ENCODE data around the gene CDK5RAP2. TPM values are rescaled to one million over a fixed set of nuclear protein-coding genes. Genes with fewer than 3 reads are reported as not detected.

Gene CDK5RAP2
- polyA plus RNA-seq, 1 experiment = 28.1 TPM

DNA sequence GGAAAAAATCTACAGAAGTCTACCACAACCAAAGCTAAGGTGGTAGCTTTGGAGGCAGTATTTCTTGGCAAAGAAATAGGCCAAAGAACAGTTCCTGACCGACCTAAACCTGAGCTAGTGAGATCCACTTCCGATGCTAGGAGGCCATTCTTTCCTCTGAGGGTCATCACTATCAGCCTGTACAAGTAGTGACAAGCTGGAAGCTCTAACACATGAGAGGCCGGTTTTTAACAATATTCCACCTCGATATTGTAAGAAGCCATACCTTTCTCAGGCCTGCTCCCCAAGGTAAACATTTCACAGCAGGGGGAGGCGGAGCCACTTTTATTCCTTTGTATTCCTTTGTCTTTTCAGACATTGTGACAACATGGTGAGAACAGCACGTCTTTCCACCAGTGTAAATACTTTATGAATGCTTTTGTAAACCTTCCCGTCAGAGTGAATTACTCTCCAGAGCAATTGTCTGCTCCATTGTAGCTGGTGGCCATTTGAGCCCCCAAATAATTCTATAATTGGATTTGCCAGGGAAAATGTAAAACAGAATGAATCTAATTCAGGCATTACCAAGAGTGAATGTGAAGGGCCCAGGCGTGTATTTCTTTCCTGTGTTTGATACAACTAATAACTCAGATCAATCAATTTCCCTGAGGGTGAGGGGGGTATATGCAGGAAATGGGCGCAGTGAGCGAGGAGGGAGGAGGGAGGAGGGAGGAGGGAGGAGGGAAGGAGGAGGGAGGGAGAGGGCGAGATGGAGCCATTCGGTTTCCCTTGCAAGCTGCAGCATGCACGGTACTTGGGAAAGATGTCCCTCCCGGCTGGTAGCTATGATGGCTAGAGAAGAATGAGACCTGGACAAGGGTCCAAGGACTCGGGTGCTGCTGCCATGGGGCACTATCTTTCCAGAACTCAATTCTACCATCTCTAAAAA is 166.6 kb downstream of the CDK5RAP2 start:
- no peaks in the 10 kb centered on the region for H3K27me3 ChIP-seq (ENCODE audit: control insufficient read depth, insufficient read depth, low read length)
- ChIA-PET POLR2A (no interaction called here), CTCF (interaction anchor here (0.7 to 1.6 kb wide), 3 partner anchors 8 to 64 kb away, joined by 3 to 7 read pairs (median 4); no protein-coding TSS in a partner anchor)
- no peak overlapping the region for H3K4me3 ChIP-seq (ENCODE audit: low read depth, low read length)
- no peak for TF ChIP-seq CTCF (IDR thresholded peaks at IDR 0.05; ENCODE audit: insufficient read depth, low read depth, low read length)
- no peak for DNase-seq (ENCODE audit: low read depth)
- H3K36me3 ChIP-seq (ENCODE audit: control insufficient read depth, insufficient read depth, low read length) = peaks cover 7% of the 10 kb centered on the region

DNA sequence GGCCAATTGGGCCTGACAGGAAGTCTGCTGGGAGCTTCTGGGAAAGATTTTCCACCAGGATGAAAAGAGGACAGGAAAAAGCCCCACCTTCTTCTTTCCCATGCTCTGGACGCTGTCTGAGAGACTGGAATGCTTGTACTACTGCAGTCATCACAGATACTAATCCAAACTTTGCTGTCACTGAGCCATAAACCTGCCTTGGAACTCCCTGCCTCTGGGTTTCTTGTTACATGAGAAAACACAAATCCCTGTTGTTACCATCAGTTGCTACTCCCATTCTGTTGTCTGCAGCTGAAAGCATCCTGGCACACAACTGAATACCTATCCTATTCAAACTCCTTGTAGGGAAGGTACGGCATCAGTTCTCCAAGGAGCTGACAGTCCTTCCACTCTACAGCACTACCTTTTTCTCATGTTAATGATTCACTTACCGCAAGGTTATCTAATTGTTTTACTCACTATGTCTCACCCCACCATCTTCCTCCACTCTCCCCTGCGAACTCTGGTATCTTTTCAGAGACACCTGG is 167.5 kb downstream of the CDK5RAP2 start:
- CTCF ChIA-PET = interaction anchor here (1.4 to 1.6 kb wide), 2 partner anchors 9 to 65 kb away, joined by 4 to 7 read pairs; no protein-coding TSS in a partner anchor
- Histone ChIP-seq H3K4me3 (ENCODE audit: low read depth, low read length) (no peak overlapping the region), H3K36me3 (ENCODE audit: control insufficient read depth, insufficient read depth, low read length) (peaks cover 12% of the 10 kb centered on the region), H3K27me3 (ENCODE audit: control insufficient read depth, insufficient read depth, low read length) (no peaks in the 10 kb centered on the region)
- TF ChIP-seq CTCF (IDR thresholded peaks at IDR 0.05; ENCODE audit: insufficient read depth, low read depth, low read length) = no peak
- POLR2A ChIA-PET = no interaction called here
- peak; percentile 69 for DNase-seq (ENCODE audit: low read depth)

GRCh38 chr9:120411862-120412424 is 168.0 kb downstream of the CDK5RAP2 start:
- TF ChIP-seq CTCF (IDR thresholded peaks at IDR 0.05; ENCODE audit: insufficient read depth, low read depth, low read length) = no peak
- Histone ChIP-seq H3K36me3 (ENCODE audit: control insufficient read depth, insufficient read depth, low read length) (peaks cover 12% of the 10 kb centered on the region), H3K27me3 (ENCODE audit: control insufficient read depth, insufficient read depth, low read length) (no peaks in the 10 kb centered on the region), H3K4me3 (ENCODE audit: low read depth, low read length) (no peak overlapping the region)
- POLR2A ChIA-PET = no interaction called here
- no peak for DNase-seq (ENCODE audit: low read depth)
- CTCF ChIA-PET = interaction anchor here (0.6 to 1.7 kb wide), 4 partner anchors 10 to 65 kb away, joined by 3 to 5 read pairs (median 4); no protein-coding TSS in a partner anchor

DNA sequence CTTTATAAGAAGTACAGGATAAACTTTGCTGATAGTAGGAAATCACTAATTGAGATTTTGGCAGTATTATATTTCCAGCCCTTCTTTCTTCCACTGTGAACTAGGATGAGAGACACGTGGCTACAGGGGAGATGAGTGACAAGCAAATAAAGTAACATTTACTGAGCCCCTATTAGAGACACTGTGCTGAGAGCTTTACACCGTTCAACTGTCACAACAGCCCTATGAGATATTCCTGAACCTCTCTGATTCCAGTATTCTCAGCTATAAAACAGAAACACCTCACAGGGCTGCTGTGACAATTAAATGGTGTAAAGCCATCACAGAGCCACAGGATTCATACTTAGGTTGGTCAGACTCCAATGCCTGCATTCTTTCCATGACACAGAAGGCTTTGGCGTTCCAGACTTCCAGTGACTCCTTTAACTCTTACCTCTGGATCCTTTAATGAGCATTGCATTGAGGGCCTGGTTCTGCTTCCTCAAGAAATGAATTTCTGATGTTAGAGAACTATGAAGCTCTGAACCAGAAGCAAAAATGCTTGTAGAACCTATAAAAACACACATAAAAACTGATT is 169.0 kb downstream of the CDK5RAP2 start:
- Histone ChIP-seq H3K36me3 (ENCODE audit: control insufficient read depth, insufficient read depth, low read length) (peaks cover 14% of the 10 kb centered on the region), H3K27me3 (ENCODE audit: control insufficient read depth, insufficient read depth, low read length) (no peaks in the 10 kb centered on the region), H3K4me3 (ENCODE audit: low read depth, low read length) (no peak overlapping the region)
- CTCF ChIA-PET = interaction anchor here (0.6 to 1.7 kb wide), 5 partner anchors 9 to 66 kb away, joined by 3 to 5 read pairs (median 3); no protein-coding TSS in a partner anchor
- TF ChIP-seq CTCF (IDR thresholded peaks at IDR 0.05; ENCODE audit: insufficient read depth, low read depth, low read length) = no peak
- POLR2A ChIA-PET = interaction anchor here (0.6 kb wide), 2 partner anchors 17 to 582 kb away, joined by 4 to 5 read pairs; no protein-coding TSS in a partner anchor
- no peak for DNase-seq (ENCODE audit: low read depth)

Measured in BJ (cell line).